H7 (cell line): Measurements from ENCODE around the gene ISM2. TPM values are rescaled to one million over a fixed set of nuclear protein-coding genes. Genes with fewer than 3 reads are reported as not detected.

Experiments used
- total RNA-seq: library from RNA; depleted of rRNA; stranded (reverse); fragments of >200 nt; shearing (Covaris generic); gene quantifications from 2 replicates; pipeline ENCODE4 v1.2.3, GENCODE V29; 2014; rRNA removed

ISM2 gene
- total RNA-seq, 1 experiment from 2014 or later: 1.1 TPM

Other genes with a start within 250 kb of the ISM2 start
- 0.07 TPM in 1 of 2 replicates, not detected in the other for gene NGB, start 227.6 kb downstream of the ISM2 start, total RNA-seq
- 17.7 and 18.5 TPM in 2 replicates for gene POMT2, start 177.9 kb downstream of the ISM2 start, total RNA-seq
- gene GSTZ1, start 177.8 kb downstream of the ISM2 start, total RNA-seq: 29.3 and 38.0 TPM in 2 replicates
- 11.1 and 12.6 TPM in 2 replicates for gene TMED8, start 121.7 kb downstream of the ISM2 start, total RNA-seq
- gene SAMD15, start 121.4 kb downstream of the ISM2 start, total RNA-seq: 0.48 TPM in 1 of 2 replicates, not detected in the other
- gene NOXRED1, start 75.3 kb downstream of the ISM2 start, total RNA-seq: 0.07 and 2.3 TPM in 2 replicates
- 25.4 and 30.5 TPM in 2 replicates for gene VIPAS39, start 41.2 kb downstream of the ISM2 start, total RNA-seq
- gene AHSA1, start 40.7 kb downstream of the ISM2 start, total RNA-seq: 140 and 149 TPM in 2 replicates
- 20.5 and 22.7 TPM in 2 replicates for gene SPTLC2, start 117.8 kb upstream of the ISM2 start, total RNA-seq
- 16.2 TPM in 2 replicates for gene ALKBH1, start 209.2 kb upstream of the ISM2 start, total RNA-seq
- gene SLIRP, start 209.3 kb upstream of the ISM2 start, total RNA-seq: 463 and 519 TPM in 2 replicates